GM21825 (cell line): ENCODE measurements around the gene EXOC7.

Source experiments
- ATAC-seq: cut with Tn5 transposase; IDR thresholded peaks from one replicate; pipeline ENCODE4 v1.9.1; 2021; ENCODE audit warnings: mild to moderate bottlenecking, moderate library complexity; ENCODE audit not compliant: unreplicated experiment

Gene EXOC7

GRCh38 chr17:76138896-76139752 lies 35.5 kb upstream of the EXOC7 start:
- no peak for ATAC-seq

DNA sequence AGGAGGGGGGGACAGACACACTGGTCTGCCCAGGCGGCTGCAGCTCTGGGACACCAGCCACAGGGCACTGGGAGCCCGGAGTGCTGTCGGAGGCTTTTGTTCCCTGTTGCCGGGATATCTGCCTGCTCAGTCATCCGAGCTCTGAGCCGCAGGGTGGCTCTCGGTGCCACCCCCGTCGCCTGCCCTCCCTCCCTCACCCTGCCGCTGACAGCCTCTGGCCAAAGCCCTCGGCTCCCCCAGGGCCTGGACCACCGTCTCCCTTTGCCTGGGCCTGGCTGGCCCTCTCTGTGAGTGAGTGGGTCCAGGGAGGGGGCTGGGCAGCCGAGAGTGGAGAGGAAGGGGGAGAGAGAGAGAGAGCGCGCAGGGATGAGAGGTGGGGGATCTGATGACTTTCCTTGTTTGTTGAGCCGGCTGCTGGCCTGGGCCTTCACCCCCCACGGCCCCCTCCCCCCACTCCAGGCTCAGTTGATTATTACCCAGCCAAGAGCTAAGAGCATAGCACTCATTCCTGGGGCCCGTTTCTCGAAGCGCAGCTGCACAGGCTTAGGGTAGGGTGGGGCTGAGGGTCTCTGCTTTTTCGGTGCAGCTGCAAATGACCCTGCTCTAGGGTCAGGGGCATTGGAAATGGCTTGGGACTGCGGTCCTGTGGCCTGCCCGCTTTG lies 34.8 kb upstream of the EXOC7 start:
- ATAC-seq, result no peak

DNA sequence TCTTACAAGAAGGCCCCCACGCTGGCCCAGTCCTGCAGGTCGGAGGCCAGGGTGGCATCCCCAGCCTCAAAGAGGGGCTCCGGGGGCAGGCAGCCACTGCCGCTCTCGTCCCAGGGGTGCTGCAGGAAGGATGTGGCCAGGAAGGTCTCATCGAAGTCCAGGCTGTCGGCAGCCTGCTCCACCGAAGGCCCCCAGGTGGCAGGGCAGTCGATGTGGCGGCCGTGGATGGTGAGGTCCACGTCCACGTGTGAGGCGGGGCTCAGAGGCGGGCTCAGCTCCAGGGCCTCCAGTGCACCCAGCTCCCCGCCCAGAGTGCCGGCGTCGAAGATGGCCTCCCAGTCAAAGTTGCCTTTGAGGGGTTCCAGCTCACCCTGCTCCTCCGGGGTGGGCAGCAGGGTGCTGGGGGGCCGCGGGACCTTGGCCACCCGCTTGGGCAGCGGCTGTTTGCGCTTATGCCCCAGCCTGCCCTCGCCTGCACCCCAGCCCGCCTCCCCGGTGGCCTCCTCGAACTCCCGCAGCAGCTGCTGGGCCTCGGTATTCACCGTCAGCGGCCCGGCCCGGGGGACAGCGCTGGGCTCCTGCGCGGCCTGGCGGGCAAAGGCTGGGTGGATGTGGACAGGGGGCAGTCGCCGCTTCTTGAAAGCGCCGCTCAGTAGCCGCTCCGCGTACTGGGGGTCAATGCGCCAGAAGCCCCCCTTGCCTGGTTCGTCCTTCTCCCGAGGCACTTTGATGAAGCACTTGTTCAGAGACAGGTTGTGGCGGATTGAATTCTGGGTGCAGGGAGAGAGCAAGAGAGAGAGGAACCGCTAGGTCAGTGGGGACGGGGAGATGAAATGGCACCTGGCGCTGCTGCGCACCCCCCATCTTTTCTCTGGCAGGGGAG lies 34.0 kb upstream of the EXOC7 start:
- ATAC-seq, result no peak

DNA sequence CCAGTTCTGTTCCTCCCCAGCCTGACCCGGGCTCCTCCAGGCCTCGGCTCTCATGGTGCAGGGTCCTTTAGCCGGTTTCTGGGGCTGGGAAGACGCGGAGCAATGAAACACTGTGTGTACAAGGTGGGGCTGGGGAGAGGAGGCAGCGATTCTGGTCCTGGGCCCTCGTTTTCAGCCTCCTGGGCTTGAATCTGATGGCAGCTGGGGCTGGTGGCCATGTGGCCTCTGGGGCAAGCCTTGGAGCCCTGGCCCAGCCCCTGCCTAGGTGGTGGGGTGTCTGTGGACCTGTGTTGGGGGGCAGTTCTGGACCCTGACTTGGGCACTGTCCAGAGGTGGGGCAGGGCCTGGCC lies 33.4 kb upstream of the EXOC7 start:
- ATAC-seq, result no peak

- ATAC-seq, result no peak
These were observed 32.9 kb upstream of the EXOC7 start for GRCh38 chr17:76136276-76137000.

GRCh38 chr17:76135810-76136188 lies 32.2 kb upstream of the EXOC7 start:
- ATAC-seq, result no peak

- no peak for ATAC-seq
These were observed 31.6 kb upstream of the EXOC7 start for GRCh38 chr17:76134911-76135809.

DNA sequence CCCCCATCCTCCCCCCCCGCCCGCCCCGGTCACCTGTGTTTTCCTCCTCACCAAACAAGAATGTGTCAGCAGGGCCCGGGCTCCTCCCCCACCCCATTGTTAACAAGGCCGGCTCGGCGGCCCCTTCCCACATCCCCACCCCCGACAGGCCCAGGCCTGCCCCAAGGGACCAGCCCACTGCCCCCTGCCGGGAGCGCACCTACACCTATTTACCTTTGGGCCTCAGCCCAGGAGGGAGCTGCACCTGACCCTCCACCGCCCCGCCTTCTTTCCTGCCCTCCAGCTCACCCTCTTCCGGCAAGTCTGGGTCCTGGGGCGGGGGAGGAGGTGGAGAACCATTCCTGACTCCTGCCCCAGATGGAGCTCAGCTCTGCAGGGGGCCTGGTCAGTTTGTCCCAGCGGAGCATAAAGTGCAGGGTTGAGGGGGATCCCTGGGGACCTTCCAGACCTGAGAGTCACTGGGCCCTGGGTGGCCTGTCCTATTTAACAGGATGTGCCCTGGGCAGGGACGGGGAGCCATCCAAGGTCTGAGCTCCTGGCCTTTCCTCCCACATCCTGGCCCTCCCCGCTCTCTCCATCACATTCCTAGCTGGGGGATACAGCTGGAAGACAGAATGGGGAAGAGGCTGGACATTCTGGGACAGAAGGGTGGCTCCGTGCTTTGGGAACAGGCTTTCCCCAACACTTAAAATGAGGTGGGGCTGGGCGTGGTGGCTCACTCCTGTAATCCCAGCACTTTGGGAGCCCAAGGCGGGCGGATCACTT lies 29.2 kb upstream of the EXOC7 start:
- ATAC-seq, result no peak

GRCh38 chr17:76131692-76132573 lies 28.3 kb upstream of the EXOC7 start:
- ATAC-seq, result no peak

- no peak for ATAC-seq
These were observed 27.6 kb upstream of the EXOC7 start for GRCh38 chr17:76131051-76131691.

DNA sequence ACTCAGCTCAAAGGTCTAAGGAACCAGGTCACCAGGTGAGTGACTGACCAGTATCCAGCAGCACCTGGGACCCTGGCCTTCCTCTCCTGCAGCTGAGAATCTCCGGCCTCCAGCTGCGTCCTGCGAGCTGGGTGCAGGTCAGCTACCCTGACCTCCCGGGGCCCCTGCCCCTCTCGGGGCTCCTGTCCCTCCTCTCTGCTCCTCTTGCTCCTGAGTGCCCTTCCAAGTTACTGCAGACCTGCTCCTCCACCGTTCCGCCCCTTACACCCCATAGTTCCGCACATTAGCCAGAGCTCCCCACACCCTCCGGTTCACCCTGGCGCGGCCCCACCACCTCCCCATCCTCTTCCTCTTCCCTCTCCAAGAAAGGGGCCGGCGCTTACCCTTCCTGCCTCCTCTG lies 26.9 kb upstream of the EXOC7 start:
- no peak for ATAC-seq

- ATAC-seq, result no peak
These were observed 22.3 kb upstream of the EXOC7 start for GRCh38 chr17:76125922-76126321.

GRCh38 chr17:76125391-76125675 lies 21.7 kb upstream of the EXOC7 start:
- no peak for ATAC-seq

DNA sequence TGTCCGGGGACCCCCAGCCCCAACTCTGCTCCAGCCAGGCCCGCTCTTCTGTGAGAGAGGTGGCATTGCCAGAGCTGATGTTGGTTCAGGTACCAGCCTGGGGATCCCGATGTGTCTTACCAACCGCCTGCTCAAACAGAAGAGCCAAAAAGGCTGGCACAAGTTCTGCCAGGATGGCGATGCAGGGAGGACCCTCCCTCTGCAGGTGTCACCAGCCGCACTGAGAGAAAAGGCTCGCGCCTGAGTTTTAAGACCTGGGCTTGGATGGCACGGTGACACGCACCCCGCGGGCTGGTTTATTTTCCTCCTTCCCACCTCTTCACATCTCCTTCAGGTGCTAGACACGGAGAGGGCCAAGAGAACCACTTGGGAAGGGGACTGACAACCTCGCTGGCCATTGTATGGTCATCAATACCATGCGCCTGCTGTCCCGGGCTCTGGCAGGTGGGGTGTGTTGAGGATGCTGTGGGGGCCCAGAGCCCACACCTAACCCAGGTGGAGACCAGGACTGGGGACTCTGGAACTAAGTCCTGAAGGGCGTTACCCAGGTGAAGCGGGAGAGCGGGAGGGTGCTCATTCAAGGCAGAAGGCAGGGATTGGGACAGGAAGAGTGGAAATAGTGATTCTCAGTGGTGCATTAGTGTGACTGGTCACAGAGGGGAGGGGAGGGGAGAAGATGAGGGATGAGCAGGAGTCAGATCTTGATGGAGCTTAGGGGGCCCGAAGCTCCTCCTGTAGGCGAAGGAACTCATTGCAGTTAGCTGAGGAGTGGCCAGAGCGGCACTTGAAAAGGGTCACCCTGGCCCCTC lies 21.2 kb upstream of the EXOC7 start:
- ATAC-seq, result no peak

DNA sequence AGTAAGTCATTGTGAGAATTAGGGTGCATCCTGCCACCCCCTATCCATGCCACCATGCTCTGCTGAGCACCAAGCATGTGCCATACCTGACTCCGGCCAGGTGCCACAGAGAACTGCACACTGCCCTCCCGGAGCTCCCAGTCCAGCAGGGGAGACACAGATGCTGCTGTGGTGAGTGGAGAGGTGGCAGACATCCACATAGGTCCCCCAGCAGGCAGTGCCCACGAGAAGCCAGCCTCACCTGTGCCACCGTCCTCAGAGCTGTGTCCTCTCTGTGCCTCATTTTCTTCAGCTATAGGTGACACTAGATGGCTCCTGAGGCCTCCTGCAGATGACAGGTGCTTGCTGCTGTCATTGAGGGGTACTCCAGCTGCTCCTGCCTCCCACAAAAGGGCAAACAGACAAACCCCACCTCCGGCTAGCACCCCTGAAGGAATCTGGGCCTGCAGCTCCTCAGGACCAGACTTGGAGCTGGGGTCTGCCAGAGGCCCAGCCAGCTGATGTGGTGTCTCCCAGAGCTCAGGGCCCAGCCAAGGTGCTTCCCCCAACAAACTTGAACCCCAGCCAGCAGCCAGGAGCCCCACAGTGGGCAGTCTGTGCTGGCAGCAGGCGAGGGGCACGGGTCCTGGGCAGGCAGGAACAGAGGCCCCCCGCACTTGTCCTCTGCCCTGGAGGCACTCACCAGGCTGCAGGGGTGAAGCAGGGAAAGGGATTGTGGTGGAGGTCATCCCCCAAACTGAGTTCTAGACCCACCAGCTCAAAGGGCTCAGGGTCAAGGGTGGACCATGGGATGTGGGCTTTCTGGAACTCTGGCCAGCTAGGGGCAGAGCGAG lies 20.4 kb upstream of the EXOC7 start:
- no peak for ATAC-seq

GRCh38 chr17:76123191-76123499 lies 19.6 kb upstream of the EXOC7 start:
- no peak for ATAC-seq
